T-helper 1 cell treated with Interleukin-12 subunit alpha and Interleukin-12 subunit beta and Interleukin-4 antibody, amounts not matched to agents 30 μg/mL and 1 μg/mL, for 36 hours (primary cell): ENCODE measurements around the gene NR1D1.
"Not testable (repeated sequence)": the region's sequence is repeated elsewhere in the genome, so short reads cannot be mapped to it uniquely, and the experiment has no call there.

Experiments
- H3K27ac Mint-ChIP-seq: one replicate; pipeline ENCODE4 v1.8.0; 2021; ENCODE audit warnings: mild to moderate bottlenecking, mixed read lengths
- H3K27me3 Mint-ChIP-seq: one replicate; pipeline ENCODE4 v1.8.0; 2021; ENCODE audit warnings: low read depth, mixed read lengths
- H3K36me3 Mint-ChIP-seq: one replicate; pipeline ENCODE4 v1.8.0; 2021; ENCODE audit warnings: low read depth, mixed read lengths
- H3K4me1 Mint-ChIP-seq: one replicate; pipeline ENCODE4 v1.8.0; 2021; ENCODE audit warnings: low read depth, mixed read lengths
- H3K4me3 Mint-ChIP-seq: one replicate; pipeline ENCODE4 v1.8.0; 2021; ENCODE audit warnings: mild to moderate bottlenecking, moderate library complexity, mixed read lengths
- H3K9me3 Mint-ChIP-seq: one replicate; pipeline ENCODE4 v1.8.0; 2021; ENCODE audit warnings: mixed read lengths

Gene NR1D1

GRCh38 chr17:40100419-40100668 is at the start of gene NR1D1:
NR1D1 (minus strand) TSS chr17:40100589; CDS start chr17:40100094, 495 bp downstream.
- H3K27ac Mint-ChIP-seq, result peak within 1 kb of the TSS; percentile 74
- H3K4me3 Mint-ChIP-seq, result peak within 1 kb of the TSS; percentile 87
- peaks cover 4% of the 10 kb centered on the region for H3K27me3 Mint-ChIP-seq
- H3K9me3 Mint-ChIP-seq, result no peaks in the 10 kb centered on the region
- peaks cover 69% of the 10 kb centered on the region for H3K4me1 Mint-ChIP-seq
- H3K36me3 Mint-ChIP-seq, result peaks cover 7% of the 10 kb centered on the region

- Mint-ChIP-seq H3K9me3 (no peaks in the 10 kb centered on the region), H3K27ac (peak overlapping the region; percentile 60), H3K27me3 (no peaks in the 10 kb centered on the region), H3K4me3 (no peak overlapping the region), H3K4me1 (peaks cover 25% of the 10 kb centered on the region), H3K36me3 (peaks cover 46% of the 10 kb centered on the region)
These were observed 48.1 kb upstream of the NR1D1 start for GRCh38 chr17:40148527-40148926.

- peaks cover 52% of the 10 kb centered on the region for H3K36me3 Mint-ChIP-seq
- H3K9me3 Mint-ChIP-seq, result no peaks in the 10 kb centered on the region
- no peak overlapping the region for H3K4me3 Mint-ChIP-seq
- no peaks in the 10 kb centered on the region for H3K27me3 Mint-ChIP-seq
- no peak overlapping the region for H3K27ac Mint-ChIP-seq
- H3K4me1 Mint-ChIP-seq, result peaks cover 34% of the 10 kb centered on the region
These were observed 45.1 kb upstream of the NR1D1 start for GRCh38 chr17:40145476-40145875.

GRCh38 chr17:40143166-40143565 is 42.8 kb upstream of the NR1D1 start:
- not testable (repeated sequence) for H3K27me3 Mint-ChIP-seq, H3K27ac Mint-ChIP-seq, H3K9me3 Mint-ChIP-seq, H3K4me3 Mint-ChIP-seq
- H3K4me1 Mint-ChIP-seq, result peaks cover 31% of the 10 kb centered on the region
- peaks cover 35% of the 10 kb centered on the region for H3K36me3 Mint-ChIP-seq

- H3K36me3 Mint-ChIP-seq, result peaks cover 29% of the 10 kb centered on the region
These were observed 39.2 kb upstream of the NR1D1 start for GRCh38 chr17:40139566-40140058.

GRCh38 chr17:40135817-40136216 is 35.4 kb upstream of the NR1D1 start:
- no peak overlapping the region for H3K4me3 Mint-ChIP-seq
- H3K36me3 Mint-ChIP-seq, result peaks cover 48% of the 10 kb centered on the region
- no peaks in the 10 kb centered on the region for H3K27me3 Mint-ChIP-seq
- H3K4me1 Mint-ChIP-seq, result peaks cover 19% of the 10 kb centered on the region
- no peak overlapping the region for H3K27ac Mint-ChIP-seq
- no peaks in the 10 kb centered on the region for H3K9me3 Mint-ChIP-seq

More at GRCh38 chr17:40139566-40140058, 39.2 kb upstream of the NR1D1 start:
- Mint-ChIP-seq H3K27me3 (no peaks in the 10 kb centered on the region), H3K4me1 (peaks cover 29% of the 10 kb centered on the region), H3K9me3 (no peaks in the 10 kb centered on the region), H3K4me3 (peak overlapping the region; percentile 99), H3K27ac (peak overlapping the region; percentile 98)

- Mint-ChIP-seq H3K4me1 (peaks cover 19% of the 10 kb centered on the region), H3K36me3 (peaks cover 62% of the 10 kb centered on the region), H3K9me3 (no peaks in the 10 kb centered on the region), H3K4me3 (no peak overlapping the region), H3K27ac (no peak overlapping the region), H3K27me3 (no peaks in the 10 kb centered on the region)
These were observed 33.8 kb upstream of the NR1D1 start for GRCh38 chr17:40134184-40134583.

GRCh38 chr17:40130352-40131042 is 30.1 kb upstream of the NR1D1 start:
- Mint-ChIP-seq H3K9me3 (no peaks in the 10 kb centered on the region), H3K4me3 (no peak overlapping the region), H3K4me1 (peaks cover 19% of the 10 kb centered on the region), H3K27ac (no peak overlapping the region), H3K36me3 (peaks cover 67% of the 10 kb centered on the region), H3K27me3 (no peaks in the 10 kb centered on the region)

- no peak overlapping the region for H3K4me3 Mint-ChIP-seq
- no peak overlapping the region for H3K27ac Mint-ChIP-seq
- peaks cover 62% of the 10 kb centered on the region for H3K36me3 Mint-ChIP-seq
- H3K27me3 Mint-ChIP-seq, result no peaks in the 10 kb centered on the region
- peaks cover 19% of the 10 kb centered on the region for H3K4me1 Mint-ChIP-seq
- no peaks in the 10 kb centered on the region for H3K9me3 Mint-ChIP-seq
These were observed 29.1 kb upstream of the NR1D1 start for GRCh38 chr17:40129498-40129897.

GRCh38 chr17:40124279-40125141 is 24.1 kb upstream of the NR1D1 start:
- H3K4me3 Mint-ChIP-seq, result peak overlapping the region; percentile 96

GRCh38 chr17:40123811-40124114 is 23.4 kb upstream of the NR1D1 start:
- Mint-ChIP-seq H3K27me3 (no peaks in the 10 kb centered on the region), H3K4me3 (peak overlapping the region; percentile 96), H3K27ac (peak overlapping the region; percentile 88), H3K36me3 (peaks cover 20% of the 10 kb centered on the region), H3K4me1 (peaks cover 32% of the 10 kb centered on the region), H3K9me3 (no peaks in the 10 kb centered on the region)

More at GRCh38 chr17:40124279-40125141, 24.1 kb upstream of the NR1D1 start:
- Mint-ChIP-seq H3K9me3 (no peaks in the 10 kb centered on the region), H3K36me3 (peaks cover 25% of the 10 kb centered on the region), H3K27me3 (no peaks in the 10 kb centered on the region), H3K27ac (peak overlapping the region; percentile 1), H3K4me1 (peaks cover 32% of the 10 kb centered on the region)

GRCh38 chr17:40122999-40123810 is 22.8 kb upstream of the NR1D1 start:
- H3K27me3 Mint-ChIP-seq, result no peaks in the 10 kb centered on the region
- peak overlapping the region; percentile 88 for H3K27ac Mint-ChIP-seq
- peaks cover 20% of the 10 kb centered on the region for H3K36me3 Mint-ChIP-seq
- peak overlapping the region; percentile 96 for H3K4me3 Mint-ChIP-seq
- H3K4me1 Mint-ChIP-seq, result peaks cover 34% of the 10 kb centered on the region
- no peaks in the 10 kb centered on the region for H3K9me3 Mint-ChIP-seq

GRCh38 chr17:40122136-40122998 is 22.0 kb upstream of the NR1D1 start:
- no peaks in the 10 kb centered on the region for H3K27me3 Mint-ChIP-seq
- H3K27ac Mint-ChIP-seq, result no peak overlapping the region
- H3K9me3 Mint-ChIP-seq, result no peaks in the 10 kb centered on the region
- H3K36me3 Mint-ChIP-seq, result peaks cover 16% of the 10 kb centered on the region
- peaks cover 36% of the 10 kb centered on the region for H3K4me1 Mint-ChIP-seq
- peak overlapping the region; percentile 3 for H3K4me3 Mint-ChIP-seq
